H1 (cell line): ENCODE results near the gene DIP2B. TPM values are rescaled to one million over a fixed set of nuclear protein-coding genes. Genes with fewer than 3 reads are reported as not detected.

ENCODE experiments used
- CBX8 ChIP-seq: fragments of 300-800, 300-1000 bp; sonication (generic); IDR thresholded peaks from 2 replicates; pipeline ENCODE4 v1.7.1; 2016; ENCODE audit warnings: low read depth, low read length, borderline replicate concordance
- CEBPB ChIP-seq: IDR thresholded peaks from 2 replicates; pipeline ENCODE4 v1.6.1; 2012; ENCODE audit warnings: low read depth, low read length
- HDAC2 ChIP-seq, 2 experiments: fragments of 300-600 bp in 1 of 2; sonication (generic) in 1 of 2; IDR thresholded peaks; 2 replicates each; pipeline ENCODE4 v1.6.1; 2011 to 2012; ENCODE audit warnings: low read depth in 2 of 2, low read length in 2 of 2, mild to moderate bottlenecking in 2 of 2, moderate library complexity in 2 of 2, borderline replicate concordance in 1 of 2, inconsistent platforms in 1 of 2
- polyA plus RNA-seq, 7 experiments: library from polyadenylated mRNA; depleted of rRNA in 3 of 7; stranded (reverse) in 5 of 7; unstranded in 2 of 7; fragments of >200 nt in 5 of 7; fragments of 200-250 nt in 2 of 7; gene quantifications; 1 replicate in 5 of 7; 2 replicates in 1 of 7; 4 replicates in 1 of 7; pipeline versions ENCODE4 v1.2.1 to v1.2.3, GENCODE V29; 2011 to 2013; ENCODE audit warnings: missing spikeins in 2 of 7, mixed read lengths in 2 of 7
- total RNA-seq: library from RNA; stranded (reverse); fragmentation: NEBNext Ultra II Directional; extraction: Animal tissue kit (Norgen Biotek cat#: 25700); gene quantifications from 2 replicates; pipeline ENCODE4 v1.2.1, GENCODE V29; 2021
- TF ChIP-seq, protein P1 (sequence below): fragments of 300-600 bp; sonication (generic); IDR thresholded peaks from 2 replicates; pipeline ENCODE4 v1.7.1; 2012; ENCODE audit warnings: low read length, moderate library complexity, mild to moderate bottlenecking, inconsistent platforms; ENCODE audit not compliant: insufficient replicate concordance
- TF ChIP-seq, protein P2 (sequence below): IDR thresholded peaks from 2 replicates; pipeline ENCODE4 v1.6.1; 2012; ENCODE audit warnings: low read length, inconsistent platforms
- TF ChIP-seq, protein P3 (sequence below), 3 experiments: IDR thresholded peaks; 1 replicate in 2 of 3; 2 replicates in 1 of 3; pipeline versions ENCODE4 v1.5.1 to v1.6.1; 2011; ENCODE audit warnings: low read length in 3 of 3, mild to moderate bottlenecking in 3 of 3, inconsistent platforms in 2 of 3, low read depth in 1 of 3, moderate library complexity in 1 of 3; ENCODE audit not compliant: insufficient read depth in 1 of 3; ENCODE audit errors: control extremely low read depth in 1 of 3

Gene DIP2B
- total and polyA plus RNA-seq, 2 of the 8 experiments (the other 6 are each of a cell fraction or from before 2014, with no cell fraction given): 11.1 to 29.6 TPM

DNA sequence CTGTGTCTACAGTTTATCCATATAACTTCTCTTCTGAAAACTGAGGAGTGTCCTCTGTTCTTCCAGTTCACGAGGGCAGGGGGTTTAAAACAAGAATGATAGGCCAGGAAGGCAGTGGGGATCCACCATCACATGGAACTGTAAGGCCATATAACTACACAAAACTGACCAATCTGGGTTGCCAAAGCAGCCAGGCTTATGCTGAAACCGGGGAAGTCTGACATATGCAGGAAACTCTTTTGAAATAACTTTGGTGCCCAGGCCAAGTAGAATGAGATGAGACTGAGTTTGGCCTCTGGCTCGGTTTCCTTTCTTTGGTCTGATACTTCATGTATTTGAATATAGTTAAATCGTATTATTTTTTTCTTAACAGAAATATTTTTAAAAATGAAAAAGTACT is 241.1 kb downstream of the DIP2B start (continued):
- TF ChIP-seq, protein P1, sequence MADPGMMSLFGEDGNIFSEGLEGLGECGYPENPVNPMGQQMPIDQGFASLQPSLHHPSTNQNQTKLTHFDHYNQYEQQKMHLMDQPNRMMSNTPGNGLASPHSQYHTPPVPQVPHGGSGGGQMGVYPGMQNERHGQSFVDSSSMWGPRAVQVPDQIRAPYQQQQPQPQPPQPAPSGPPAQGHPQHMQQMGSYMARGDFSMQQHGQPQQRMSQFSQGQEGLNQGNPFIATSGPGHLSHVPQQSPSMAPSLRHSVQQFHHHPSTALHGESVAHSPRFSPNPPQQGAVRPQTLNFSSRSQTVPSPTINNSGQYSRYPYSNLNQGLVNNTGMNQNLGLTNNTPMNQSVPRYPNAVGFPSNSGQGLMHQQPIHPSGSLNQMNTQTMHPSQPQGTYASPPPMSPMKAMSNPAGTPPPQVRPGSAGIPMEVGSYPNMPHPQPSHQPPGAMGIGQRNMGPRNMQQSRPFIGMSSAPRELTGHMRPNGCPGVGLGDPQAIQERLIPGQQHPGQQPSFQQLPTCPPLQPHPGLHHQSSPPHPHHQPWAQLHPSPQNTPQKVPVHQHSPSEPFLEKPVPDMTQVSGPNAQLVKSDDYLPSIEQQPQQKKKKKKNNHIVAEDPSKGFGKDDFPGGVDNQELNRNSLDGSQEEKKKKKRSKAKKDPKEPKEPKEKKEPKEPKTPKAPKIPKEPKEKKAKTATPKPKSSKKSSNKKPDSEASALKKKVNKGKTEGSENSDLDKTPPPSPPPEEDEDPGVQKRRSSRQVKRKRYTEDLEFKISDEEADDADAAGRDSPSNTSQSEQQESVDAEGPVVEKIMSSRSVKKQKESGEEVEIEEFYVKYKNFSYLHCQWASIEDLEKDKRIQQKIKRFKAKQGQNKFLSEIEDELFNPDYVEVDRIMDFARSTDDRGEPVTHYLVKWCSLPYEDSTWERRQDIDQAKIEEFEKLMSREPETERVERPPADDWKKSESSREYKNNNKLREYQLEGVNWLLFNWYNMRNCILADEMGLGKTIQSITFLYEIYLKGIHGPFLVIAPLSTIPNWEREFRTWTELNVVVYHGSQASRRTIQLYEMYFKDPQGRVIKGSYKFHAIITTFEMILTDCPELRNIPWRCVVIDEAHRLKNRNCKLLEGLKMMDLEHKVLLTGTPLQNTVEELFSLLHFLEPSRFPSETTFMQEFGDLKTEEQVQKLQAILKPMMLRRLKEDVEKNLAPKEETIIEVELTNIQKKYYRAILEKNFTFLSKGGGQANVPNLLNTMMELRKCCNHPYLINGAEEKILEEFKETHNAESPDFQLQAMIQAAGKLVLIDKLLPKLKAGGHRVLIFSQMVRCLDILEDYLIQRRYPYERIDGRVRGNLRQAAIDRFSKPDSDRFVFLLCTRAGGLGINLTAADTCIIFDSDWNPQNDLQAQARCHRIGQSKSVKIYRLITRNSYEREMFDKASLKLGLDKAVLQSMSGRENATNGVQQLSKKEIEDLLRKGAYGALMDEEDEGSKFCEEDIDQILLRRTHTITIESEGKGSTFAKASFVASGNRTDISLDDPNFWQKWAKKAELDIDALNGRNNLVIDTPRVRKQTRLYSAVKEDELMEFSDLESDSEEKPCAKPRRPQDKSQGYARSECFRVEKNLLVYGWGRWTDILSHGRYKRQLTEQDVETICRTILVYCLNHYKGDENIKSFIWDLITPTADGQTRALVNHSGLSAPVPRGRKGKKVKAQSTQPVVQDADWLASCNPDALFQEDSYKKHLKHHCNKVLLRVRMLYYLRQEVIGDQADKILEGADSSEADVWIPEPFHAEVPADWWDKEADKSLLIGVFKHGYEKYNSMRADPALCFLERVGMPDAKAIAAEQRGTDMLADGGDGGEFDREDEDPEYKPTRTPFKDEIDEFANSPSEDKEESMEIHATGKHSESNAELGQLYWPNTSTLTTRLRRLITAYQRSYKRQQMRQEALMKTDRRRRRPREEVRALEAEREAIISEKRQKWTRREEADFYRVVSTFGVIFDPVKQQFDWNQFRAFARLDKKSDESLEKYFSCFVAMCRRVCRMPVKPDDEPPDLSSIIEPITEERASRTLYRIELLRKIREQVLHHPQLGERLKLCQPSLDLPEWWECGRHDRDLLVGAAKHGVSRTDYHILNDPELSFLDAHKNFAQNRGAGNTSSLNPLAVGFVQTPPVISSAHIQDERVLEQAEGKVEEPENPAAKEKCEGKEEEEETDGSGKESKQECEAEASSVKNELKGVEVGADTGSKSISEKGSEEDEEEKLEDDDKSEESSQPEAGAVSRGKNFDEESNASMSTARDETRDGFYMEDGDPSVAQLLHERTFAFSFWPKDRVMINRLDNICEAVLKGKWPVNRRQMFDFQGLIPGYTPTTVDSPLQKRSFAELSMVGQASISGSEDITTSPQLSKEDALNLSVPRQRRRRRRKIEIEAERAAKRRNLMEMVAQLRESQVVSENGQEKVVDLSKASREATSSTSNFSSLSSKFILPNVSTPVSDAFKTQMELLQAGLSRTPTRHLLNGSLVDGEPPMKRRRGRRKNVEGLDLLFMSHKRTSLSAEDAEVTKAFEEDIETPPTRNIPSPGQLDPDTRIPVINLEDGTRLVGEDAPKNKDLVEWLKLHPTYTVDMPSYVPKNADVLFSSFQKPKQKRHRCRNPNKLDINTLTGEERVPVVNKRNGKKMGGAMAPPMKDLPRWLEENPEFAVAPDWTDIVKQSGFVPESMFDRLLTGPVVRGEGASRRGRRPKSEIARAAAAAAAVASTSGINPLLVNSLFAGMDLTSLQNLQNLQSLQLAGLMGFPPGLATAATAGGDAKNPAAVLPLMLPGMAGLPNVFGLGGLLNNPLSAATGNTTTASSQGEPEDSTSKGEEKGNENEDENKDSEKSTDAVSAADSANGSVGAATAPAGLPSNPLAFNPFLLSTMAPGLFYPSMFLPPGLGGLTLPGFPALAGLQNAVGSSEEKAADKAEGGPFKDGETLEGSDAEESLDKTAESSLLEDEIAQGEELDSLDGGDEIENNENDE: no peak
- TF ChIP-seq, protein P2, sequence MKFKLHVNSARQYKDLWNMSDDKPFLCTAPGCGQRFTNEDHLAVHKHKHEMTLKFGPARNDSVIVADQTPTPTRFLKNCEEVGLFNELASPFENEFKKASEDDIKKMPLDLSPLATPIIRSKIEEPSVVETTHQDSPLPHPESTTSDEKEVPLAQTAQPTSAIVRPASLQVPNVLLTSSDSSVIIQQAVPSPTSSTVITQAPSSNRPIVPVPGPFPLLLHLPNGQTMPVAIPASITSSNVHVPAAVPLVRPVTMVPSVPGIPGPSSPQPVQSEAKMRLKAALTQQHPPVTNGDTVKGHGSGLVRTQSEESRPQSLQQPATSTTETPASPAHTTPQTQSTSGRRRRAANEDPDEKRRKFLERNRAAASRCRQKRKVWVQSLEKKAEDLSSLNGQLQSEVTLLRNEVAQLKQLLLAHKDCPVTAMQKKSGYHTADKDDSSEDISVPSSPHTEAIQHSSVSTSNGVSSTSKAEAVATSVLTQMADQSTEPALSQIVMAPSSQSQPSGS: no peak
- TF ChIP-seq, protein P3, sequence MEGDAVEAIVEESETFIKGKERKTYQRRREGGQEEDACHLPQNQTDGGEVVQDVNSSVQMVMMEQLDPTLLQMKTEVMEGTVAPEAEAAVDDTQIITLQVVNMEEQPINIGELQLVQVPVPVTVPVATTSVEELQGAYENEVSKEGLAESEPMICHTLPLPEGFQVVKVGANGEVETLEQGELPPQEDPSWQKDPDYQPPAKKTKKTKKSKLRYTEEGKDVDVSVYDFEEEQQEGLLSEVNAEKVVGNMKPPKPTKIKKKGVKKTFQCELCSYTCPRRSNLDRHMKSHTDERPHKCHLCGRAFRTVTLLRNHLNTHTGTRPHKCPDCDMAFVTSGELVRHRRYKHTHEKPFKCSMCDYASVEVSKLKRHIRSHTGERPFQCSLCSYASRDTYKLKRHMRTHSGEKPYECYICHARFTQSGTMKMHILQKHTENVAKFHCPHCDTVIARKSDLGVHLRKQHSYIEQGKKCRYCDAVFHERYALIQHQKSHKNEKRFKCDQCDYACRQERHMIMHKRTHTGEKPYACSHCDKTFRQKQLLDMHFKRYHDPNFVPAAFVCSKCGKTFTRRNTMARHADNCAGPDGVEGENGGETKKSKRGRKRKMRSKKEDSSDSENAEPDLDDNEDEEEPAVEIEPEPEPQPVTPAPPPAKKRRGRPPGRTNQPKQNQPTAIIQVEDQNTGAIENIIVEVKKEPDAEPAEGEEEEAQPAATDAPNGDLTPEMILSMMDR (IDR thresholded peaks at IDR 0.05; ENCODE audit: control extremely low read depth in 1 of 3, insufficient read depth in 1 of 3, low read depth in 1 of 3, low read length in 3 of 3): no peak
- TF ChIP-seq CBX8 (no peak), HDAC2 (IDR thresholded peaks at IDR 0.05; ENCODE audit: borderline replicate concordance in 1 of 2, low read depth in 2 of 2, low read length in 2 of 2) (no peak), CEBPB (no peak)
